Retinal pigment epithelial cell (primary cell): ENCODE measurements around the gene LPO.

ENCODE experiments used
- DNase-seq: peaks from one replicate; pipeline ENCODE4 v3.0.0-alpha.2; 2010; ENCODE audit warnings: low read depth
- H3K4me3 ChIP-seq: 2 replicates; pipeline ENCODE4 v1.5.1; 2011; ENCODE audit warnings: mild to moderate bottlenecking, low read length, control low read depth, moderate library complexity
- TF ChIP-seq, protein P1 (sequence below): conservative IDR thresholded peaks from 2 replicates; pipeline ENCODE4 v1.5.1; 2011; ENCODE audit warnings: low read depth, low read length, control low read depth, inconsistent platforms

LPO gene

DNA sequence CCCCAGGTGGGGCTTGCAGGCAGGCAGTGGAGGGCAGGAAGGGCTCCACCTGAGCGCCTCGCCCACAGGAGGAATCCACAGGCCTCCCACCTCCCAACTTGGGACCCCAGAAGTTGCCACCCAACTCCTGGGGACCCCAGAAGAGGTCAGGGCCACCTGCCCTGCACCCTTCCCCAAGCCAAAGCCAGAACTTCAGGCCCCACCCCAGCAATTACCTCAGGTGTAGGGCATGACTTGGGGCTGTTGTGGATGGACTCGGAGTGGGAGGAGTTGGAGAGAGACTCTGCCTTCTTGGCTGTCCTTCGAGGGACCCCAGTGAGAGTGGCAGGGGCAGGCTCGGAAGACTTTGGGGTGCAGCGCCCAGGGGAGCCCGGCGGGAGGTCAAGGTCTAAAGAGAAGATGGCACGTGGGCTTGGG, 79.7 kb downstream of the LPO start:
- no peak overlapping the region for H3K4me3 ChIP-seq
- TF ChIP-seq, protein P1, sequence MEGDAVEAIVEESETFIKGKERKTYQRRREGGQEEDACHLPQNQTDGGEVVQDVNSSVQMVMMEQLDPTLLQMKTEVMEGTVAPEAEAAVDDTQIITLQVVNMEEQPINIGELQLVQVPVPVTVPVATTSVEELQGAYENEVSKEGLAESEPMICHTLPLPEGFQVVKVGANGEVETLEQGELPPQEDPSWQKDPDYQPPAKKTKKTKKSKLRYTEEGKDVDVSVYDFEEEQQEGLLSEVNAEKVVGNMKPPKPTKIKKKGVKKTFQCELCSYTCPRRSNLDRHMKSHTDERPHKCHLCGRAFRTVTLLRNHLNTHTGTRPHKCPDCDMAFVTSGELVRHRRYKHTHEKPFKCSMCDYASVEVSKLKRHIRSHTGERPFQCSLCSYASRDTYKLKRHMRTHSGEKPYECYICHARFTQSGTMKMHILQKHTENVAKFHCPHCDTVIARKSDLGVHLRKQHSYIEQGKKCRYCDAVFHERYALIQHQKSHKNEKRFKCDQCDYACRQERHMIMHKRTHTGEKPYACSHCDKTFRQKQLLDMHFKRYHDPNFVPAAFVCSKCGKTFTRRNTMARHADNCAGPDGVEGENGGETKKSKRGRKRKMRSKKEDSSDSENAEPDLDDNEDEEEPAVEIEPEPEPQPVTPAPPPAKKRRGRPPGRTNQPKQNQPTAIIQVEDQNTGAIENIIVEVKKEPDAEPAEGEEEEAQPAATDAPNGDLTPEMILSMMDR: no peak
- no peak for DNase-seq
